Uterus (tissue), 2 donors: ENCODE data around the gene PYGB.

Source experiments
- POLR2A ChIP-seq, 2 donors: fragments of 450-650 bp; IDR thresholded peaks; one replicate each; pipeline ENCODE4 v1.6.1; 2016; ENCODE audit warnings: antibody characterized with exemption in 2 of 2, mild to moderate bottlenecking in 1 of 2, moderate library complexity in 1 of 2
- TF ChIP-seq, protein P1 (sequence below), 4 experiments: fragments of 200-600 bp in 2 of 4; fragments of 450-650 bp in 2 of 4; sonication (generic) in 2 of 4; IDR thresholded peaks; one replicate each; pipeline ENCODE4 v1.5.1; 2016 to 2019; ENCODE audit warnings: antibody characterized with exemption in 4 of 4, mild to moderate bottlenecking in 2 of 4, moderate library complexity in 1 of 4

DNA sequence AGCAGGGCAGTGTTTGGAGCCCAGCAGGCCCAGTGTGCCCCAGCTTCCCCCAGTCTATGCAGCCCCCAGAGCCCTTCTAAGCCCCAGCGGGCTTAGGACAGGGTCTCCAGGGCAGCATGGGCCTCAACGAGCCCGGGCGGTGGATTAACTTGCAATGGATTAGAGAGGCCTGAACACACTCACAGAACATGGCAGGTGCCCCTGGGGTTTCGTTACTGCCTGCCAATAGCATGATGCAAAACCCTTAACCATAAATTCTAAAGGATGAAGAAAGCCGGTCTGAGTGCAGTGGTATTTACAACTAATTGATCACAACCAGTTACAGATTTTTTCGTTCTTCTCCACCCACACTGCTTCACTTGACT lies 33.5 kb upstream of the PYGB start:
- TF ChIP-seq, protein P1, sequence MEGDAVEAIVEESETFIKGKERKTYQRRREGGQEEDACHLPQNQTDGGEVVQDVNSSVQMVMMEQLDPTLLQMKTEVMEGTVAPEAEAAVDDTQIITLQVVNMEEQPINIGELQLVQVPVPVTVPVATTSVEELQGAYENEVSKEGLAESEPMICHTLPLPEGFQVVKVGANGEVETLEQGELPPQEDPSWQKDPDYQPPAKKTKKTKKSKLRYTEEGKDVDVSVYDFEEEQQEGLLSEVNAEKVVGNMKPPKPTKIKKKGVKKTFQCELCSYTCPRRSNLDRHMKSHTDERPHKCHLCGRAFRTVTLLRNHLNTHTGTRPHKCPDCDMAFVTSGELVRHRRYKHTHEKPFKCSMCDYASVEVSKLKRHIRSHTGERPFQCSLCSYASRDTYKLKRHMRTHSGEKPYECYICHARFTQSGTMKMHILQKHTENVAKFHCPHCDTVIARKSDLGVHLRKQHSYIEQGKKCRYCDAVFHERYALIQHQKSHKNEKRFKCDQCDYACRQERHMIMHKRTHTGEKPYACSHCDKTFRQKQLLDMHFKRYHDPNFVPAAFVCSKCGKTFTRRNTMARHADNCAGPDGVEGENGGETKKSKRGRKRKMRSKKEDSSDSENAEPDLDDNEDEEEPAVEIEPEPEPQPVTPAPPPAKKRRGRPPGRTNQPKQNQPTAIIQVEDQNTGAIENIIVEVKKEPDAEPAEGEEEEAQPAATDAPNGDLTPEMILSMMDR (IDR thresholded peaks at IDR 0.05): no peak
- no peak for TF ChIP-seq POLR2A (IDR thresholded peaks at IDR 0.05)
